Transverse colon (tissue), 3 donors: ENCODE data around the gene CFAP99.

ENCODE experiments used
- POLR2A ChIP-seq: fragments of 450-650 bp; IDR thresholded peaks from one replicate; pipeline ENCODE4 v1.6.1; 2016; ENCODE audit warnings: antibody characterized with exemption, mild to moderate bottlenecking, moderate library complexity
- TF ChIP-seq, protein P1 (sequence below), 5 experiments: fragments of 200-600 bp in 3 of 5; fragments of 450-650 bp in 2 of 5; sonication (generic) in 3 of 5; IDR thresholded peaks; 1 replicate in 2 of 5; 2 replicates in 3 of 5; pipeline ENCODE4 v1.5.1; 2016 to 2017; ENCODE audit warnings: antibody characterized with exemption in 5 of 5, inconsistent platforms in 3 of 5, mild to moderate bottlenecking in 2 of 5, moderate library complexity in 1 of 5

DNA sequence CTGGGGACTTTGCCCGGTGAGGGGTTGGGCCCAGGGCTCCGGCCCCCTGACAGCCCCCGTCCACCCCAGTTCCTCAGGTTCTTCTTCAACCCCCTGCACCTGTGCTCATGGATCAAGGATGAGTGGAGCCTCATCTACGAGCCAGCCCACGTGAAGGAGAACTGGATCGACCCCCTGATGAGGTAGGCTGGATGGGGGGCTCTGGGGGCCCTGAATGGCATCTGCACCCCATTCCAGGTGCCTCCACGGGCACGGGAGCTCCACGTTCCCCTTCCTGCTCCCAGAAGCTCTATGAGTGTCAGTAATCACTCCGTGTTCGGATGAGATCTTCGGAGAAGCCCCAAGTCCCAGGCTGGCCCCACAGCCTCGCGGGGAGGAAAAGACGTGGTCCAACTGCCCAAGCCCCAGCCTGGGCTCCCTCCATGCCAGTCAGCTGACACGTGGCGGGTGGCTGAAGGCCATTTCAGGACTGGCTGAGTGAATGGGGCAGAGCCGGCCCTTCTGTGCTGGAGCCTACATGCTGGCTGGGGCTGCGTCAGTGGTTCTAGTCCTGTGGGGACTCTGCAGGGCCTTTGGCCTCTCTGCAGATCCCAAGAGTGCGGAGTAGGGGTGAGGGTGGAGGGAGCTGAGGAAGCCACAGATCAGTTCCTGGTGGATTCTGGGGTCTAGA lies 24.4 kb downstream of the CFAP99 start:
- no peak for TF ChIP-seq POLR2A
- TF ChIP-seq, protein P1, sequence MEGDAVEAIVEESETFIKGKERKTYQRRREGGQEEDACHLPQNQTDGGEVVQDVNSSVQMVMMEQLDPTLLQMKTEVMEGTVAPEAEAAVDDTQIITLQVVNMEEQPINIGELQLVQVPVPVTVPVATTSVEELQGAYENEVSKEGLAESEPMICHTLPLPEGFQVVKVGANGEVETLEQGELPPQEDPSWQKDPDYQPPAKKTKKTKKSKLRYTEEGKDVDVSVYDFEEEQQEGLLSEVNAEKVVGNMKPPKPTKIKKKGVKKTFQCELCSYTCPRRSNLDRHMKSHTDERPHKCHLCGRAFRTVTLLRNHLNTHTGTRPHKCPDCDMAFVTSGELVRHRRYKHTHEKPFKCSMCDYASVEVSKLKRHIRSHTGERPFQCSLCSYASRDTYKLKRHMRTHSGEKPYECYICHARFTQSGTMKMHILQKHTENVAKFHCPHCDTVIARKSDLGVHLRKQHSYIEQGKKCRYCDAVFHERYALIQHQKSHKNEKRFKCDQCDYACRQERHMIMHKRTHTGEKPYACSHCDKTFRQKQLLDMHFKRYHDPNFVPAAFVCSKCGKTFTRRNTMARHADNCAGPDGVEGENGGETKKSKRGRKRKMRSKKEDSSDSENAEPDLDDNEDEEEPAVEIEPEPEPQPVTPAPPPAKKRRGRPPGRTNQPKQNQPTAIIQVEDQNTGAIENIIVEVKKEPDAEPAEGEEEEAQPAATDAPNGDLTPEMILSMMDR (IDR thresholded peaks at IDR 0.05), result no peak
